HG02642 (cell line): Measurements from ENCODE around the gene OR52K1.

Experiments
- ATAC-seq: cut with Tn5 transposase; IDR thresholded peaks from one replicate; pipeline ENCODE4 v1.9.1; 2021; ENCODE audit warnings: mild to moderate bottlenecking; ENCODE audit not compliant: unreplicated experiment, poor library complexity

OR52K1 gene

DNA sequence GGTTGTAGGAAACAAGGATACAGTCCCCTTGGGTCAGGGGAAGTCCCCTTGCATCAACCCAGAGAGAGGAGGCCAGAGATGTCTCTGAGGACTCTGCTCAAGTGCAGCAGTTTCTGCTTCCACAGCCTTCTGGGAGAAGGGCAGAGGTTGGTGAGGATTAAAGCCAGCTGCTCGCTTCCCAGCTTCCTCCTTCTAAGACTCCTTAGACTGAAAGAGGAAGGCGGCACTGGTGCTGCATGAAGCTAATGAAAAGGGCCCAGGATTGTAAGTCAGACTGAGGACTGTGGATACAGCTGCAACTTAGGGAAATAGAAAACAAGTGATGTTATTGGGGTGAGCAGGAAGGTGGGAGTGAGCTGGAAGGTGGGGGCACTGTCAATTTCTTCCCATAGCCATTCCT, at the start of gene OR52K1:
TSS of gene OR52K1 (plus strand) at position 202 of the 400 bp plus-strand sequence. CDS start 6,255 bp downstream, outside the sequence.
- no peak for ATAC-seq

DNA sequence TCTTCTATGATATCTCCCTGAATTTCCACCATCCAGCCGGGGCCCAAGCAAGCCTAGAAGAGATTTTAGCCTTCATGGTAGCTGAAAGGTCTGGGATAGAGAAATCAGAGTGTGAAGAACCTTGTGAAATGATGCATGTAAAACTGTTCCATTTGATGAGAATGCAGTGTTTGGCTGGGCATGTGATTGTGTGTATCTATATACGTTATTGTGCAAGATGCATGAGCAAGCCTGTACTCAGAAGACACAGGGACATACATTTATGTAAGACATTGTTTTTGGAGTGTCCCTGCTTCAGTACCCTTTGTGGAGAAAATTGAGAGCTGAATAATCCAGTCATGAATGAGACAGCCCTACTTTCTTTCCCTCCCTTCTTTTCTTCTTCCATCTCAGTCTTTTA, 48.6 kb upstream of the OR52K1 start:
- ATAC-seq, result no peak

DNA sequence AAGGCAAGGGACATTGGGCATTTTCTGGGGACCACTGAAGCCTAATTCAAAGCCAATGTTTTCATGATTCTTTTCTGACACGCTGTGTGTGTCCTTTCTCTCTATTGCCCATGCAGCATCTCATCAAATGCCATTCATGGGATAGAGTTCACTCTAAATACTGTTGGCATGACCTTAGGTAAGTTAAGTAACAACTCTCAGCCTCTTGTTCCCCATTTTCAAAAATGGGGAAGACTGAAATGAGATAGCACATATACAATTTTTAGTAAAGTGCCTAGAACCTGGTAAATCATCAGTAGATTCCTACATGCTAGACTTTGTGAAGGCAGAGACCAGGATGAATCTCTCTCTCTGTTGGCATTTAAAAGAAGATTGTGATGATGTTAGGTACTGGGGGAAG, 46.0 kb upstream of the OR52K1 start:
- ATAC-seq, result no peak

- ATAC-seq, result no peak
Observed at GRCh38 chr11:4441515-4441914, 40.9 kb upstream of the OR52K1 start.

DNA sequence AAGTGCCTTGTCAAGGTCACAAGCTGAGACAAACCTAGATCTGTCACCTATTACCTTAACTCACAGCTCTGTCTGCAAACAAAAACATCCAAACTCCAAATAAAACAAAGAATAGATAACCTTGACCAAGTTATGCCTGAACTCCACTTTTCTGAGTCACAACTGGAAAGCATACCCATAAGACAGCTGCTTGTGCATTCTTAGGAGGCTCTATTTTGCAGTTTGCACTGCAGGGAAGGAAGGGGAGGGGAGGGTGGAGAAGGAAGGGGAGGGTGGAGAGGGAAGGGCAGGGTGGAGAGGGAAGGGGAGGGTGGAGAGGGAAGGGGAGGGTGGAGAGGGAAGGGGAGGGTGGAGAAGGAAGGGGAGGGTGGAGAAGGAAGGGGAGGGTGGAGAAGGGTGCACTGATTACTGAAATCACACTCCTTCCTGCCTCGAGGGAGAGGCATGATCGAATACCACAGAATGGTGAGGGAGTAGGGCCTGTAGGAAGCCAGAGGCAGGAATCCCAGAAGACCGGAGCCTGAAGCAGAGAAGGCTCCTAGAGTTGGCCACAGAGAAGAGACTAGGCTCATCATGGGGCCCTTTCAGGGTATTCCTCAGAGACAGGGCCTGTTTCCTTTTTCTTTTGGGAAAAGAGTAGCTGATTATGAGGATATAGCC, 39.1 kb upstream of the OR52K1 start:
- no peak for ATAC-seq

DNA sequence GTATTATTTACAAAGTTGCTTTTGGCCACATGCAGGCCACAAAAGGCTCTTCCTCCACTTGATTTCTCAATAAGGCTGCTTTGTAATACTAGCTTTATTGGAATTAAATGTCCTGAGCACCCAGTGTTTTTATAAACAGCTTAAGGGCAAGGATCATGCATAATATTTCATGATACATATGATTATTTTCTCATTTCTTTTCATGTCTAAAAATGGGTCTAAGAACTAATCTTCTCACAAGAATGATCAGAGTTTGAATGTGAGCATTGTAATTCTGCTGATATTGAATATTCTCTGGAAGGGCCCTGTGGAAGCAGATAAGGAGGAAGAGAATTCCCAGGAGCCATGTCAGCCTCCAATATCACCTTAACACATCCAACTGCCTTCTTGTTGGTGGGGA, 33.5 kb upstream of the OR52K1 start, which contains the start of gene OR52K2:
TSS of gene OR52K2 (plus strand) at position 301 of the 400 bp plus-strand sequence. CDS start at position 346, 45 bp downstream.
- no peak for ATAC-seq

DNA sequence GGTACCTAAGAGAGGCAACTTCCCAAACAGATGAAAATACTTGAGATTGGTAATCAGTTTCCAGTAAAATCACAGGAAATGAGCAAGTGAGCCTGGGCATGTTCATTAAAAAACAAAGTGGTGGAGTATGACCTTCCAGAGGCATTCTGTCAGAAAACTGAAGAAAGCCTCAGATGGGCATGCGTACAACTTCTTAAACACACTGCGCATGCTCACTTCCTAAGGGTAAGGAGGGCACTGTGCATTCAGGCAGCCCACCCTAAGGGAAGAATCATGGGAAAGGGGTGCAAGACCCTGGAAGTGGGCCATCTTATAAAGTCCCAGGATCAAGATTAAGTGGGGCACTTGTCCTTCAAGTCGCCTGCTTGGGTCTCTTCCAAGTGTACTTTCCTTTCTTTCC, 29.3 kb upstream of the OR52K1 start:
- no peak for ATAC-seq

DNA sequence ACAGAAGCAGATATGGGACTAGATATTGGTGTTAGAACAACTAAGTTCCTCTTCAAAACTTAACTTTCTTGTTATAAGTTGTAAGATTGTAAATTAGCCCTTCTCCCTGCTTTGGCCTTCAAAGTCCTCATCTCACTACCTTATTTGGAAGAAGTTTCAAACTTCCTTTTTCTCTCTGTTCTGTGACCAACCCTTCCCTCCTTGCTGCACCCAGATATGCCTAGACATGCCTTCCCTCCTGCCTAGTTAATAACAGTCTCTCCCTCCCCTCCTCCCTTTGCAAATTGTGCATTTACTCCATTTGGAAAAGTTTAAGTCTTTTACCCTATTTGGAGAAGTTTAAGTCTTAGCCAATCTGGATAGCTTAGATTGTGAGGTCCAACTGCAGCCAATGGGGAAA, 28.4 kb upstream of the OR52K1 start:
- no peak for ATAC-seq

GRCh38 chr11:4455419-4455818, 27.0 kb upstream of the OR52K1 start:
- no peak for ATAC-seq

DNA sequence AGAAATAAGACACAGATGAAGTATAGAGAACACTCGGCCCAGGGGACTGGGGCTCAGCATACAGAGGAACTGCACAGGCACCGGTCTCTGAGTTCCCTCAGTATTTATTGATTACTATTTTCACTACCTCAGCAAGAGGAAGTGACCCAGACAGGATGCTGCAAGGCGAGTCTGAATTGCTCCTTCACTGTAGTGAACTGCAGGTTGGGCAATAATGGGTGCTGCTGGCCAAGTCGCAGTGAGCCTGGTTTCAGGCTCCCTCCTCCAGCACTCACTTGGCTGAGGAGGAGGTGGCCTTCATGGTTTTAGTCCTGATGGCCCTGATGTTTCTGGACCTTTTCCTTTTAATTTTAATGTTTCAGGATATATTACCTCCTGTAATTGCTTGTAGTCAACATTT, 22.9 kb upstream of the OR52K1 start:
- ATAC-seq, result no peak

DNA sequence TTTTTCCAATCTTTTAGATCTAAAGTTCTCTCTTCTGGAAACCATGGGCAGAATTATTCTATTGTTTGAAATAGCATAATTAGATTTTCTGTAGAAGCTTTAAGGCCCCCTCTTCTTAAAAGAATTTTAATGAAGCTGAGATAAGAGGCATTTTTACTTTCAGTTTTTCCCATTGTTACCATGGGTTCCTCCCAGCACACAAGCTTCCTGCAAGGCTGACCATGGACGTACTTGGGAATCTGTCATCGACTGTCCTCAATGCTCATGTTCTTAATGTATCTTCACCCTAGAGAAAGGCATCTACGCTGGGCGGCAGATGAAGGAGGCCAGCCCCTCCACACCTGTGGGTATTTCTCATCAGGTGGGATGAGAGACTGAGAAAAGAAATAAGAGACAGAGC, 22.3 kb upstream of the OR52K1 start:
- ATAC-seq, result no peak

DNA sequence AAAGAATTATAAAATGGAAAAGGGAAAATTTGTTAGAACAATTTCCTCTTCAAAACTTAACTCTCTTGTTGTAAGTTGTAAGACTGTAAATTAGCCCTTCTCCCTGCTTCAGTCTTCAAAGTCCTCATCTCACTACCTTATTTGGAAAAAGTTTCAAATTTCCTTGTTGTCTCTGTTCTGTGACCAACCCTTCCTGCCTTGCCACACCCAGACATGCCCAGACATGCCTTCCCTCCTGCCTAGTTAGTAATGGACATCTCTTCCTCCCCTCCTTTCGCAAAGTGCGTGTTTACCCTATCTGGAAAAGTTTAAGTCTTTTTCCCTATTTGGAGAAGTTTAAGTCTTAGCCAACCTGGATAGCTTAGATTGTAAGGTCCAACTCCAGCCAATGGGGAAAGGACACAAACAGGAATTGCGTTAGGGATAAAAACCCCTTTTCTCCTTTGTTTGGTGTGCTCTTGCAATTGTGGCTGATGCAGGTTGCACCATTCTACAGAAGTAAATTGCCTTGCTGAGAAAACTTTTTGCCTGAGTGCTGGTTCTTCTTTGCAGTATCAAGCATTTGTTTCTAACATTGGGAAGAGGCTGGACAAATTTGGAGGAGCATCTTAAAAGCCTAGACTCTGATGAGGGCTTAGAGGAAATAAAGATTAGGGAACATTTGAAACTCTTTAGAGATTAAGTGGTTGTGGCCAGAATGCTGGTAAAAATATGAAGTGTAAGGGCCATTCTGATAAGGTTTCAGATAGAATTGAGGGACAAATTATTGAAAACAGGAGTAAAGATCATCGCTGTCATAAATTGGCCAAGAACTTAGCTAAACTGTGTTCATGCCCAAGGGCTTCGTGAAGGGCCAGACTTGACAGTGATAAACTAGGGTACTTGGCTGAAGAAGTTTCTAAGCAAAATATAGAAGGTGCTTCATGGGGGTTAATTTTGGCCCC, 18.0 kb upstream of the OR52K1 start:
- no peak for ATAC-seq

- ATAC-seq, result no peak
Observed at GRCh38 chr11:4465407-4465806, 17.0 kb upstream of the OR52K1 start.

DNA sequence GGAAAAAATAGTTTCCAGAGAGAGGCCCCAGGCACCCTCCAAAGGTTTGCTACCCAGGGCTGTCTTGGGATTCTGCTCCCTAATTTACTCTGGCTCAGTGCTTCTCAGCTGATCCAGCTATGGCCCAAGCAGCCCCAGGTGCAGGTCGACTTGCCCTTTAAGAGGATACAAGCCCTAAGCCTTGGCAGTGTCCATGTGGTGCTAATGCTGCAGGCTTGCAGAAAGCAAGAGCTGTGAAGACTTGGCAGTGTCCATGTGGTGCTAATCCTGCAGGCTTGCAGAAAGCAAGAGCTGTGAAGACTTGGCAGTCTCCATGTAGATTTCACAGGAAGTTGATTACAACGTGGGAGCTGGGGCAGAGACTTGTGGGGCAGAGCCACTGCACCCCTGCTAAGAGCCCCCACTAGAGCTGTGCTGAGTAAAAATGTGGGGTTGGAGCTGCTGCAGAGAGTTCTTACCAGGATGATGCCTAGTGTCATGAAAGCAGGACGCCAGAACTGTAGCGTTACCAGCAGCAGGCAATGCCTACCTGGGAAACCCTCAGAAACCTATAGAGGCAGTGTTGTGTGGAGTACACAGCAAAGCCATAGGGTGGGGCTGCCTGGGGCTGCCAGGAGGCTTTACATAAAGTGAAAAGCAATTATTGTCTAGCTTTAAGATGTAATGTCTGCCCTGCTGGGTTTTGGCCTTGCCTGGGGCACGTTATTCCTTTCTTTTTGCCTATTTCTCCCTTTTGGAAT, 16.1 kb upstream of the OR52K1 start:
- no peak for ATAC-seq

DNA sequence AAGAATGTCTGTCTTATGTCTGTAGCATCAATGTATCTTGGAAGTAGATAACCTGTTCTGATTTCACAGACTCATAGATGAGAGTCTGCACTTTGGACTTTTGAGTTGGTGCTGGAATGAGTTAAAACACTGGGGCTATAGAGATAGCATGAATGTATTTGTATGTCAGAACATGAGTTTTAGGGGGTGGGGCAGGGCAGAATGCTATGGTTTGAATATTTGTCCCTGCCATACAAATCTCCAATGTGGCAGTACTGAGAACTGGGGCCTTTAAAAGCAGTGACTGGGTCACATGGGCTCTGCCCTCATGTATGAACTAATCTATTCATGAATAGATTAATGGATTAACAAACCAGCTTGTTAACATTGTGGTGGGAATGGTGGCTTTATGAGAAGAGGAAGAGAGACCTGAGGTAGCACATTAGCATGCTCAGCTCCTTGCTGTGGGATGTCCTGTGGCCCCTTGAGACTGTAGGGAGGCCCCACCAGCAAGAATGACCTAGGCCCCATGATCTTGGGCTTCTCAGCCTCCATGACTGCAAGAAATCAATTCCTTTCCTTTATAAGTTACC, 15.5 kb upstream of the OR52K1 start:
- ATAC-seq, result no peak

- no peak for ATAC-seq
Observed at GRCh38 chr11:4467811-4468606, 14.4 kb upstream of the OR52K1 start.

DNA sequence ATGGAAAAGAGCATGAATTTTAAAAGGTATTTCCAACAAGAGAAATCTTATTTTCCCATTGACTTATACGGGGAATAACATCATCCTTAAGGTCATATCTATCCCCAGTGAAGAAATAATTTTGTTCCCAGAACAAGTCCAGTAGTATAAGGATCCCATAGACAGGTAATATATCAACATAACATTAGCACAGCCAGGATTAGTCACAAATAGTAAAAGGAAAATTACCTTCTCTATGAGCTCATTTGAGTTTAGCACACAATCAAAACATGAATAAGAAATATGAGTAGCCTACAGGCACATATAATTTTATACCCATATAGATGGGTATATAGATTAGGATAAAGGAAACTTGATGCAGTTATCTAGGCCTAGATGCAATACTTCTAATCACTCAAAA, 2.8 kb upstream of the OR52K1 start:
- ATAC-seq, result no peak

GRCh38 chr11:4480577-4481239, 1.7 kb upstream of the OR52K1 start:
- no peak for ATAC-seq

DNA sequence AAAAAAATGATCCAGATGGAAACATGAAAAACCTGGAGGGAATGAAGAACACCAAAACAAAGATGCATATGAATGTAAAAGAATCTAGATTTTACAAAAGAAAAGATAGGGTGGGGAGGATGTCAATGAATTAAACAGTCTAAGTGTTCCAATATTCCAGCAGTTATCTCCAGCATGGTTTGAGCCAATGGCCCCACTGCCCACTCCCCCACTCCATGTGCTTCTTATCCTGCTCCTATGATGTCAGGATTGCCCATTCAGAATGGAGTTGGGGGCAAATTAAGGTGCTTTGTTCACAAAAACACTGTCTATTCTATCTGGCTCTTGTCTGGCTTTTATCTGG, 1.2 kb upstream of the OR52K1 start:
- no peak for ATAC-seq
